ENCODE measurements around the gene GRB10. TPM values are rescaled to one million over a fixed set of nuclear protein-coding genes. Genes with fewer than 3 reads are reported as not detected.

GRB10 gene
- total RNA-seq, 1 donor from 2014 or later = not detected

- Mint-ChIP-seq H3K27me3 (peaks cover 20% of the 10 kb centered on the region), H3K4me3 (no peak overlapping the region), H3K36me3 (ENCODE audit: low read depth) (no peaks in the 10 kb centered on the region), H3K27ac (no peak overlapping the region), H3K9me3 (no peaks in the 10 kb centered on the region), H3K4me1 (peaks cover under 1% of the 10 kb centered on the region)
- ATAC-seq (ENCODE audit: low read depth) = no peak
- POLR2A ChIA-PET = no interaction called here
- no peak for DNase-seq
- no peak for TF ChIP-seq CTCF (IDR thresholded peaks at IDR 0.05)
- intact Hi-C loops (cut with micrococcal nuclease) = no loop called here
- CTCF ChIA-PET = interaction anchor here (1.9 to 2.7 kb wide), 3 partner anchors 166 to 542 kb away, joined by 6 to 14 read pairs (median 13); no protein-coding TSS in a partner anchor
These were observed 148.3 kb downstream of the GRB10 start for GRCh38 chr7:50634378-50634777.

GRCh38 chr7:50633414-50633710, 149.3 kb downstream of the GRB10 start:
- POLR2A ChIA-PET = no interaction called here

GRCh38 chr7:50632561-50633413, 149.9 kb downstream of the GRB10 start:
- DNase-seq = peak; percentile 32
- intact Hi-C loops (cut with micrococcal nuclease) = loop anchor here (1.0 kb wide), 5 partner anchors 164 to 540 kb away; no protein-coding TSS in a partner anchor
- H3K27me3 Mint-ChIP-seq = peaks cover 20% of the 10 kb centered on the region
- H3K4me3 Mint-ChIP-seq = no peak overlapping the region
- H3K4me1 Mint-ChIP-seq = peaks cover 14% of the 10 kb centered on the region
- no peak for TF ChIP-seq CTCF (IDR thresholded peaks at IDR 0.05)
- no peak overlapping the region for H3K27ac Mint-ChIP-seq
- CTCF ChIA-PET = interaction anchor here (0.7 to 2.7 kb wide), 8 partner anchors 18 to 610 kb away, joined by 3 to 14 read pairs (median 5); no protein-coding TSS in a partner anchor
- no peaks in the 10 kb centered on the region for H3K36me3 Mint-ChIP-seq (ENCODE audit: low read depth)
- no peaks in the 10 kb centered on the region for H3K9me3 Mint-ChIP-seq
- POLR2A ChIA-PET = no interaction called here
- peak; percentile 79 for ATAC-seq (ENCODE audit: low read depth)

More at GRCh38 chr7:50633414-50633710, 149.3 kb downstream of the GRB10 start:
- DNase-seq (no peak), ATAC-seq (ENCODE audit: low read depth) (no peak)
- no peaks in the 10 kb centered on the region for H3K9me3 Mint-ChIP-seq
- TF ChIP-seq CTCF (IDR thresholded peaks at IDR 0.05) = no peak
- no peak overlapping the region for H3K4me3 Mint-ChIP-seq
- peaks cover 11% of the 10 kb centered on the region for H3K4me1 Mint-ChIP-seq
- CTCF ChIA-PET = interaction anchor here (0.7 to 2.7 kb wide), 6 partner anchors 165 to 611 kb away, joined by 3 to 14 read pairs (median 5); no protein-coding TSS in a partner anchor
- no peak overlapping the region for H3K27ac Mint-ChIP-seq
- intact Hi-C loops (cut with micrococcal nuclease) = loop anchor here (1.0 kb wide), 5 partner anchors 165 to 541 kb away; no protein-coding TSS in a partner anchor
- H3K27me3 Mint-ChIP-seq = peaks cover 20% of the 10 kb centered on the region
- no peaks in the 10 kb centered on the region for H3K36me3 Mint-ChIP-seq (ENCODE audit: low read depth)

- peaks cover 19% of the 10 kb centered on the region for H3K27me3 Mint-ChIP-seq
- DNase-seq (no peak), ATAC-seq (ENCODE audit: low read depth) (no peak)
- CTCF ChIA-PET = interaction anchor here (0.9 kb wide), 1 partner anchor 426 kb away, joined by 3 read pairs; no protein-coding TSS in a partner anchor
- no peak overlapping the region for H3K4me3 Mint-ChIP-seq
- H3K4me1 Mint-ChIP-seq = peaks cover 14% of the 10 kb centered on the region
- H3K27ac Mint-ChIP-seq = no peak overlapping the region
- TF ChIP-seq CTCF (IDR thresholded peaks at IDR 0.05) = no peak
- no peaks in the 10 kb centered on the region for H3K9me3 Mint-ChIP-seq
- POLR2A ChIA-PET = interaction anchor here (0.5 kb wide), 1 partner anchor 426 kb away, joined by 3 read pairs; no protein-coding TSS in a partner anchor
- intact Hi-C loops (cut with micrococcal nuclease) = no loop called here
- H3K36me3 Mint-ChIP-seq (ENCODE audit: low read depth) = no peaks in the 10 kb centered on the region
These were observed 151.1 kb downstream of the GRB10 start for GRCh38 chr7:50631639-50632038.

- CTCF ChIA-PET = interaction anchor here (0.6 to 1.5 kb wide), 2 partner anchors 9 to 539 kb away, joined by 3 to 4 read pairs; no protein-coding TSS in a partner anchor
These were observed 151.6 kb downstream of the GRB10 start for GRCh38 chr7:50631100-50631499.

More at GRCh38 chr7:50631100-50631499, 151.6 kb downstream of the GRB10 start:
- Mint-ChIP-seq H3K27ac (no peak overlapping the region), H3K27me3 (peaks cover 17% of the 10 kb centered on the region), H3K36me3 (ENCODE audit: low read depth) (no peaks in the 10 kb centered on the region), H3K4me3 (no peak overlapping the region), H3K9me3 (no peaks in the 10 kb centered on the region), H3K4me1 (peaks cover 14% of the 10 kb centered on the region)
- intact Hi-C loops (cut with micrococcal nuclease) = no loop called here
- no peak for ATAC-seq (ENCODE audit: low read depth)
- no peak for DNase-seq
- POLR2A ChIA-PET = interaction anchor here (0.5 kb wide), 1 partner anchor 426 kb away, joined by 3 read pairs; no protein-coding TSS in a partner anchor
- no peak for TF ChIP-seq CTCF (IDR thresholded peaks at IDR 0.05)

Measured in activated B cell treated with CpG ODN at 0.5 μM for 24 hours (primary cell).